ENCODE results near the gene UNC13A.

UNC13A gene

GRCh38 chr19:17687857-17688784, at the start of gene UNC13A:
UNC13A (minus strand) TSS chr19:17688354; CDS start chr19:17688199, 155 bp downstream.
- peak; percentile 53 for DNase-seq

DNA sequence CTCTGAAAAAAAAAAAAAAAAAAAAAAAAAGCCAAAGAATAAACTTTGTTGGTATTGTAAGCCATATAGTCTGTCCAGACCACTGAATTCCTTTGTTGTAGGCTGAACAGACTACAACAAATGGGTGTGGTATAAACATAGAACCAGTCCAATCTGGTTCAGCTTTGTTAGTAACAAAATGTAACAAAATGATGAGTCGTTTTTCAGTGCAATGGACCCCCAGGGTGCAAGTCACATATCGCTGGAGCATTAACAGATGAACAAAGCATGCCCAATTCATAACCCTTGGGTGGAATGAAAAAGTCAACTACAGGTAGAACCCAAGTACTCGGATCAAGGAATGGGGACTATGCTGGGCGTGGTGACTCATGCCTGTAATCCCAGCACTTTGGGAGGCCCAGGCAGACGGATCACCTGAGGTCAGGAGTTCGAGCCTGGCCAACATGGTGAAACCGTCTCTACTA, 49.6 kb upstream of the UNC13A start:
- DNase-seq, result no peak

GRCh38 chr19:17735410-17735809, 47.3 kb upstream of the UNC13A start:
- DNase-seq, result no peak

DNA sequence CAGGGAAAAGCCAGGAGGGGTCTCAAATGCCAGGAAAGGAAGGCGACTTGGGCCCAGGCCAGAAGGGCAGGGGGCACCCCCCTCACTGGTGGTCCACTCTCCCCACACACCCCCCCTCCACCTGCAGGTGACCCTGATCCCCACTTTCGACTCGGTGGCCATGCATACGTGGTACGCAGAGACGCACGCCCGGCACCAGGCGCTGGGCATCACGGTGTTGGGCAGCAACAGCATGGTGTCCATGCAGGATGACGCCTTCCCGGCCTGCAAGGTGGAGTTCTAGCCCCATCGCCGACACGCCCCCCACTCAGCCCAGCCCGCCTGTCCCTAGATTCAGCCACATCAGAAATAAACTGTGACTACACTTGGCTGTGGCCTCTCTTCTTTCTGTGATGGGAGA, 46.0 kb upstream of the UNC13A start:
- no peak for DNase-seq

DNA sequence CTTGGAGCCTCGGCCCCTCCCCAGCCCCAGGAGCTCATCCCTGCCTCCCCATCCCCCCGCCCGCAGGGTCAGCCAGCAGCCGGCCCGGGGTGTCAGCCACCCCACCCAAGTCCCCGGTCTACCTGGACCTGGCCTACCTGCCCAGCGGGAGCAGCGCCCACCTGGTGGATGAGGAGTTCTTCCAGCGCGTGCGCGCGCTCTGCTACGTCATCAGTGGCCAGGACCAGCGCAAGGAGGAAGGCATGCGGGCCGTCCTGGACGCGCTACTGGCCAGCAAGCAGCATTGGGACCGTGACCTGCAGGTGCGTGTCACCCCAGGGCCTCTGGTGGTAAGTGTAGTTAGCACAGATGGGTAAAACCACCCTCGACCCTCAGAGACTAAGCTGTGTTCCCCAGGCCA, 45.0 kb upstream of the UNC13A start:
- no peak for DNase-seq

GRCh38 chr19:17727843-17728242, 39.7 kb upstream of the UNC13A start:
- no peak for DNase-seq

- no peak for DNase-seq
Measured at GRCh38 chr19:17726964-17727773, 39.0 kb upstream of the UNC13A start.

- DNase-seq, result no peak
Measured at GRCh38 chr19:17726136-17726741, 38.1 kb upstream of the UNC13A start.

DNA sequence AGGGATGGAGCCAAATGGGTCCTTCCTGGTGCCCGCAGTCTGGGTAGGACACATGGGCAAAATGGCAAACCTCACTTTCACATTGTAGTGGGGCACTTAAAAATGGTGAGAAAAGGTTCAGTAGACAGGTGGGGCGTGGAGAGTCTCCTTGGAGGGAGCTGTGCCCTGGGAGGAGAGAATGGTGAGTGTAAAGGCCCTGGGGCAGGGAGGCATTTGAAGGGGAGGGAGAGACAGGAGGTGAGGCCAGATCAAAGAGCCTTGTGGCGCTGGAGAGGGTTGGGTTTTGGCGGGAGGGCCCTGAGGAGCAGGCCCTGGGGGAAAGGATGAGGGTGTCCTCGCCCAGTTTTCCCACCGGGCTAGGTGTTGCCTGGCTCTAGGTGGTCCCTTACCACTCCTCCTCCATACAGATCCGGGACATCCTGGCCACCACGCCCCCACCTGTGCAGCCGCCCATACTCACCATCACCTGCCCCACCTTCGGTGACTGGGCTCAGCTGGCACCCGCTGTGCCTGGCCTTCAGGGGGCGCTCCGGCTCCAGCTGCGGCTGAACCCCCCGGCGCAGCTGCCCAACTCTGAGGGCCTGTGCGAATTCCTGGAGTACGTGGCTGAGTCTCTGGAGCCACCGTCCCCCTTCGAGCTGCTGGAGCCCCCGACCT, 37.4 kb upstream of the UNC13A start:
- DNase-seq, result no peak

- no peak for DNase-seq
Measured at GRCh38 chr19:17724655-17725054, 36.5 kb upstream of the UNC13A start.

DNA sequence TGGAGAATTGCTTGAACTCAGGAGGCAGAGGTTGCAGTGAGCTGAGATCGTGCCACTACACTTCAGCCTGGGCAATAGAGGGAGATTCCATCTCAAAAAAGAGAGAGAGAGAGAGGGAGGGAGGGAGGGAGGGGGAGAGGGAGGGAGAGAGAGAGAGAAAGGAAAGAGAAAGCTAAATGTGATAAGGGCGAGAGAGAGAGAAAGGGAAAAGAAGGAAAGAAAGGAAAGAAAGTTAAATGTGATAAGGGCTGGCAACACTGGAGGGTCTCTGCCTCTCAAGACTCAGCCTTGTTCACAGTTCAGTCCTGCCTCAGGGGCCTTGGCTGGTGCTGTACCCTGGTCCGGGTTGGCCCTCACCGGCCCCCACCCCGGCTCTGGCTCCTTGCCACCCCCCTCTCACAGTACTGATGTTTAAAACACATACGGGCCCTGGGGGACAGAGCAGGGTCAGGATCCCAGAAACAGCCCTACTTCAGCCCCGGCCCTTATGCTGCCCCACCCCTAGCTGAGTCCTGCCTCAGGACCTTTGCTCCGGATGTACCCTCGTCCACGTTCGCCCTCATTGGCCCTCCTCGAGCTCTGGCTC, 34.6 kb upstream of the UNC13A start:
- DNase-seq, result no peak

DNA sequence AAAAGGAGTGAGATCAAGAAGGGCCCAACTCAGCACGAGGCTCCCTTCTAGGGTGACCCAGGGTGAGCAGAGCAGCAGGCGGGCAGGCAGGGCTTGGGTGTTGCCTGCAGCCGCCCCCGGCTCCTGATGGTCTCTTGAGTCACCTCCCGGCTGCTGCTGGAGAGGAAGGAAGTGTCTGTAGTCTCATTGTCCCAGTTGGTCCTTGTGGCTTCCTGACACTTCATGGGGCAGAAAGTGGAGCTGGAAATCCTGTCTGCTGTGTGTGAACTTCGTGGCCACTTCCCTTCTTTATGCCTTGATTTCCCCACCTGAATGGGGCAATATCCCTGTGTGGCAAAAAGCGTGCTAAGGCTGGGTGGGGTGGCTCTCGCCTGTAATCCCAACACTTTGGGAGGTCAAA, 33.7 kb upstream of the UNC13A start:
- no peak for DNase-seq

DNA sequence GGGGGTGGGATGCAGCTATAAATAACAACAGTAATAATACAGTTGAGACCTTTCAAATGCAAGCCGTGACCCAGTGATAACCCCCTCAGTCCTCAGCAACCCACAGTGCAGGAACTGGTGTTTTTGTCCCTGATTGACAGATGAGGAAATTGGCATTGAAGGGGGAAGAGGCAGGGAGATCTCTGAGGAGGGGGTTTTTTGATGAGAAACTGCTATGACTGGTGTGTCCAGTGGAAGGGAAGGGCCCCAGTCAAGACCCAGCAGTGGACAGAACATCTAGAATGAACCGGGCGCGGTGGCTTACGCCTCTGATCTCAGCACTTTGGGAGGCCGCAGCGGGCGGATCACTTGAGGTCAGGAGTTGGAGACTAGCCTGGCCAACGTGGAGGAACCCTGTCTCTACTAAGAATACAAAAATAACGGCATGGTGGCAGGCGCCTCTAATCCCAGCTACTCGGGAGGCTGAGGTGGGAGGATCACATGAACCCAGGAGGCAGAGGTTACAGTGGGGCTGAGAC, 33.0 kb upstream of the UNC13A start:
- DNase-seq, result no peak

GRCh38 chr19:17720440-17720839, 32.3 kb upstream of the UNC13A start:
- no peak for DNase-seq

- no peak for DNase-seq
Measured at GRCh38 chr19:17719730-17720400, 31.7 kb upstream of the UNC13A start.

- no peak for DNase-seq
Measured at GRCh38 chr19:17718947-17719711, 31.0 kb upstream of the UNC13A start, which contains the start of gene MAP1S. MAP1S (plus strand) TSS chr19:17719480; CDS start chr19:17719503, 23 bp downstream.

GRCh38 chr19:17718550-17718946, 30.4 kb upstream of the UNC13A start:
- no peak for DNase-seq

- DNase-seq, result no peak
Measured at GRCh38 chr19:17716309-17716929, 28.3 kb upstream of the UNC13A start.

DNA sequence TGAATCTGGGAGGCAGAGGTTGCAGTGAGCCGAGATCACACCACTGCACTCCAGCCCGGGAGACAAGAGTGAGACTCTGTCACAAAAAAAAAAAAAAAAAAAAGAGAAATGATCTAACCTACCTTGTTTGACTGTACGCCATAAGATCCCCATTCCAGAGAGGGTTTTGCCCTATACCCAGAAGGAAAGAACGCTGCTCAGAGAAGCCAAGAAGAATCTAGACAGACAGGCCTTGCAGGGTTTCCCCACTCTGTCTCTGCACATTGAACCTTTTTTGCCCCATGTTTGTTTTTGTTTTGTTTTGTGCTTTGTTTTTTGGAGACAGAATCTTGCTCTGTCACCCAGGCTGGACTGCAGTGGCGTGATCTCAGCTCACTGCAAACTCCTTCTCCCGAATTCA, 23.7 kb upstream of the UNC13A start:
- DNase-seq, result no peak

DNA sequence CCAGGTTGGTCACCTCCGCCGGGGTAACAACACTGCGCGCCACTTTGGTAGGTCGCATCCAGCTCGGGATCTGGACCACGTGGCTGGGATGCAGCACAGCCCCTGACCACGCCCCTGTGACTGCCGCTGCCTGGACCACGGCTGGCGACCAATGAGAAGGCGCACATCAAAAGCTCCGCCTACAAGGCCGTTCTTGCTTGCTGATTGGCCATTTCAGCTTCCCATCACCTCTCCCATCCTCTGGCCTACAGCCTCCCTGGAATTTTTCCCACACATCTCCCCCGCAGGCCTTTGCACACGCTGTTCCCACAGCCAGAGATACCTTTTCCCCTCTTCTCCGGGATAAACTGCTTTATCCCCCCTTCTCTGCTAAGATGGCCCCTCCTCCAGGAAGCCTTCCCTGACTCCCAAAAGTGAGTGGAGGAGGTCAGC, 18.6 kb upstream of the UNC13A start:
- no peak for DNase-seq

Data from NCI-H1694 treated with DMSO at 0.1 percent for 48 hours (cell line).